LNCaP clone FGC (cell line): ENCODE data around the gene CCDC142.

Source experiments
- DNase-seq: peaks from one replicate; pipeline ENCODE4 v3.0.0-alpha.2; 2011; ENCODE audit warnings: low read depth
- H3K4me3 ChIP-seq: 2 replicates; pipeline ENCODE4 v1.5.1; 2011; ENCODE audit warnings: mild to moderate bottlenecking, low read depth, low read length, control low read depth
- CTCF ChIP-seq: IDR thresholded peaks from 2 replicates; pipeline ENCODE4 v1.5.1; 2012; ENCODE audit warnings: mild to moderate bottlenecking; ENCODE audit not compliant: control insufficient read depth, insufficient read depth; ENCODE audit errors: extremely low read depth

Gene CCDC142

GRCh38 chr2:74496997-74497776, 14.4 kb upstream of the CCDC142 start:
- DNase-seq = no peak
- TF ChIP-seq CTCF = no peak
- H3K4me3 ChIP-seq = no peak overlapping the region

GRCh38 chr2:74495440-74495839, 12.6 kb upstream of the CCDC142 start:
- TF ChIP-seq CTCF = no peak
- H3K4me3 ChIP-seq = no peak overlapping the region

GRCh38 chr2:74493546-74493945, 10.7 kb upstream of the CCDC142 start:
- no peak for DNase-seq
- no peak for TF ChIP-seq CTCF
- no peak overlapping the region for H3K4me3 ChIP-seq

More at GRCh38 chr2:74495440-74495839, 12.6 kb upstream of the CCDC142 start:
- DNase-seq = no peak

GRCh38 chr2:74491648-74492544, 9.1 kb upstream of the CCDC142 start:
- no peak for DNase-seq
- no peak for TF ChIP-seq CTCF
- no peak overlapping the region for H3K4me3 ChIP-seq

GRCh38 chr2:74489906-74490305, 7.1 kb upstream of the CCDC142 start:
- no peak for DNase-seq
- no peak overlapping the region for H3K4me3 ChIP-seq
- TF ChIP-seq CTCF = no peak

GRCh38 chr2:74488643-74489481, 6.1 kb upstream of the CCDC142 start:
- TF ChIP-seq CTCF = no peak
- no peak for DNase-seq
- no peak overlapping the region for H3K4me3 ChIP-seq
